ENCODE measurements around the gene TMEM44.

TMEM44 gene

DNA sequence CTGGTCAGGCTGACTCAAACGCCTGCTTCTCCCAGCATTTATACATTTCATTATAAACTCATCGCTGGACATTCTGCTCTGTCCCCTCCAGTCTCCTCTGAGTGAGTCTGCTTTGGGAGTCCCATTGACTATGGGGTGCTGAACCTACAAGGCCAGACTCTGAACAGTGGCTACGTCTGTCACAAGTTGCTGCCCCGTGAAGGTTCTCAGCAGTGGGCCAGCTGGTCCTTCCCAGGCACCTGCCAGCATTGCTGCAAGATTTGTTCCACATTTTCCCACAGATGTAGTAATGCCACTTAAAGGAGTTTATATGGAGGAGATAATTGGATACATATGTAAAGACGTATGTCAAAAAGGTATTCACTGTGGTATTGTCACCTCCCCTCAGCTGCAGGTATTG, 73.7 kb downstream of the TMEM44 start:
- TF ChIP-seq, protein P1, sequence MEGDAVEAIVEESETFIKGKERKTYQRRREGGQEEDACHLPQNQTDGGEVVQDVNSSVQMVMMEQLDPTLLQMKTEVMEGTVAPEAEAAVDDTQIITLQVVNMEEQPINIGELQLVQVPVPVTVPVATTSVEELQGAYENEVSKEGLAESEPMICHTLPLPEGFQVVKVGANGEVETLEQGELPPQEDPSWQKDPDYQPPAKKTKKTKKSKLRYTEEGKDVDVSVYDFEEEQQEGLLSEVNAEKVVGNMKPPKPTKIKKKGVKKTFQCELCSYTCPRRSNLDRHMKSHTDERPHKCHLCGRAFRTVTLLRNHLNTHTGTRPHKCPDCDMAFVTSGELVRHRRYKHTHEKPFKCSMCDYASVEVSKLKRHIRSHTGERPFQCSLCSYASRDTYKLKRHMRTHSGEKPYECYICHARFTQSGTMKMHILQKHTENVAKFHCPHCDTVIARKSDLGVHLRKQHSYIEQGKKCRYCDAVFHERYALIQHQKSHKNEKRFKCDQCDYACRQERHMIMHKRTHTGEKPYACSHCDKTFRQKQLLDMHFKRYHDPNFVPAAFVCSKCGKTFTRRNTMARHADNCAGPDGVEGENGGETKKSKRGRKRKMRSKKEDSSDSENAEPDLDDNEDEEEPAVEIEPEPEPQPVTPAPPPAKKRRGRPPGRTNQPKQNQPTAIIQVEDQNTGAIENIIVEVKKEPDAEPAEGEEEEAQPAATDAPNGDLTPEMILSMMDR (IDR thresholded peaks at IDR 0.05; ENCODE audit: control extremely low read depth, extremely low read depth, low read depth, missing control alignments) = no peak
- POLR2A ChIA-PET = no interaction called here
- no peak for DNase-seq (ENCODE audit: extremely low spot score)
- CTCF ChIA-PET = interaction anchor here (0.9 kb wide), 1 partner anchor 15 kb away, joined by 3 read pairs; no protein-coding TSS in a partner anchor

DNA sequence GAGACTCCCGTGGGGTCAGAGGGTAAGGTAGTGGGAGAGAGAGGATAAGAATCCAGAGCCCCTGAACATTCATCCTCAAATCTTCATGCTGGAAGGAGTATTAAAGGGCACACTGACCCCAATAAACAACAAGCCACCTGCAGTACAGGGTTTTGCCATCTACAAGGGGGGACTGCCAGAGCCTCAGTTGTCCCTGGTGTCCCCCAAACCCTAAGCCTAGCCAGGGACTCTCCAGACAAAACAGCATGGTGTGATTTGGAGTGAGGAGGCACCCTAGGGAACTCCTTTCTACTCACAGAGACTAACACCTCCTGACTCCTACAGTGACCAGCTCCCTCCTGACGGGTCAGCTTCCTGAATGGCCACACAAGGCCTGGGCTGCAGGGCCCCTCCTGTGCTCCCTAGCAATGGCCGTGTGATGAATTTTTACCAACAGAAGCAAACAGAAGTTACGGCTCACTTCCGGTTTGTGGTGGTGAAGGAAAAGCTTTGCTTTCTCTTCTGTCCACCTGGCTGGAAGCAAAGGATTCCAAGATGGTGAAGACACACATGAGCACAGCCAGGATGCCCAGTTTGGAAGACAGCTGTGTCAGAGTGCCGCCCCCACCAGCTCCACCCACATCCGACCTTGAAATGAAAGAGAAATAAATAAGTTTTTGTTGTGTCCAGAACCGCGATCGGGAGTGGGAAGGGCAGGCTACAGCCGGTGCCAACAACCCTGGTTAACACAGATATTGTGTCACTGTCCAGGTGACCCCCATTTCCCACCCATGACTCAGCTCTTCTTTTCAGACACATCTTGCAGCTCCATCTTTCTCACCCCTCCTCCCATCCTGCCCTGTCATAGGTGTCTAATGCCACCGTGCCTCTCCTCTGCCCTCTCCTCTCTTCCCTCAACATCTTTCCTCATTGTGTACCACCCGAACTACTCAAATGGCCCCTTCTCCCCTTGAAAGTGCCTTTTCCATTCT, 76.8 kb downstream of the TMEM44 start:
- TF ChIP-seq, protein P1 (IDR thresholded peaks at IDR 0.05; ENCODE audit: control extremely low read depth, extremely low read depth, low read depth, missing control alignments) = no peak
- peak; percentile 40 for DNase-seq (ENCODE audit: extremely low spot score)
- POLR2A ChIA-PET = interaction anchor here (1.2 kb wide), 1 partner anchor 29 kb away, joined by 5 read pairs; no protein-coding TSS in a partner anchor
- CTCF ChIA-PET = interaction anchor here (0.7 to 1.2 kb wide), 3 partner anchors 11 to 38 kb away, joined by 3 to 6 read pairs (median 4); no protein-coding TSS in a partner anchor

DNA sequence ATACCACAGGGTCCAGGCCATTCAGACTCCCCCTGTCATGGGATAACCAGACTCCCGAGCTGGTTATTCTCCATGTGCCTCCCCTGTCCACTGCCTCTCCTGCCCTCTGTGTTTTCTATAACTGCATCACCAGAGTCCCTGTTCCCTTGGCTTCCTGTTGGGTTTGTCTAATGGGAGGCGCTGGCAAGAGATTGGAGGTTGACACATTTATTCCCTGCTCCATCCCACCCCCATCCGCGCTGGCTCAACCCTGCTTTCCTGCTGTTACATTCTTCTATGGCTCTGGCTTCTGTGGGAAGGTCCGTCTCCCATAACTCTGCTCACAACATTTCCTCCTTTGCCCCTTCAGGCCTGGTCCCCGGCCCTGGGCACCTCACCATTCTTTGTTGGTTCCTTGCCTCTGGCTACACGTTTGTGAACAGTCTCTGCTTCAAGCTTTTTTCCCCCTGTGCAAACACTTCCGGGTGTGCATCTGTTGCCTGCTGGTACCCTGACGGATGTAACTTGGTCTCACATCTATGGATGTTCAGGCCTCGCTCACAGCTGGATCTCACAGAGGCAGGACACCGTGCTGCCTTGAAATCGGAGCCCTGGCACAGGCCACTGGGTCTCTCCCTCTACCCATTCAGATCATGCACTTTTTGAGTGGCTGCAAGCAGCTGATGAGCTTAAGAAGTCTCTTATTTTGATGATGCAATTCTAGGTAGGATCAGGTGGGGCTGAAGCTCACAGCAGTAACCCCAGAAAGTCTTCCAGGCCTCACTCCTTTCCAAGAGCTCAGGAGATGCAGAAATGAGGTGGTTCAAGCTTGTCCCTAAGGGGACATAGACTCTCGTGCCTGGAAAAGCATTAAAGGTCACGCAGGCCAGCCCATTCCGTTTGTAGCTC, 77.8 kb downstream of the TMEM44 start:
- TF ChIP-seq, protein P1 (IDR thresholded peaks at IDR 0.05; ENCODE audit: control extremely low read depth, extremely low read depth, low read depth, missing control alignments) = no peak
- no peak for DNase-seq (ENCODE audit: extremely low spot score)
- ChIA-PET CTCF (interaction anchor here (0.7 to 1.2 kb wide), 3 partner anchors 12 to 39 kb away, joined by 3 to 6 read pairs (median 4); no protein-coding TSS in a partner anchor), POLR2A (interaction anchor here (1.2 kb wide), 1 partner anchor 30 kb away, joined by 5 read pairs; no protein-coding TSS in a partner anchor)

DNA sequence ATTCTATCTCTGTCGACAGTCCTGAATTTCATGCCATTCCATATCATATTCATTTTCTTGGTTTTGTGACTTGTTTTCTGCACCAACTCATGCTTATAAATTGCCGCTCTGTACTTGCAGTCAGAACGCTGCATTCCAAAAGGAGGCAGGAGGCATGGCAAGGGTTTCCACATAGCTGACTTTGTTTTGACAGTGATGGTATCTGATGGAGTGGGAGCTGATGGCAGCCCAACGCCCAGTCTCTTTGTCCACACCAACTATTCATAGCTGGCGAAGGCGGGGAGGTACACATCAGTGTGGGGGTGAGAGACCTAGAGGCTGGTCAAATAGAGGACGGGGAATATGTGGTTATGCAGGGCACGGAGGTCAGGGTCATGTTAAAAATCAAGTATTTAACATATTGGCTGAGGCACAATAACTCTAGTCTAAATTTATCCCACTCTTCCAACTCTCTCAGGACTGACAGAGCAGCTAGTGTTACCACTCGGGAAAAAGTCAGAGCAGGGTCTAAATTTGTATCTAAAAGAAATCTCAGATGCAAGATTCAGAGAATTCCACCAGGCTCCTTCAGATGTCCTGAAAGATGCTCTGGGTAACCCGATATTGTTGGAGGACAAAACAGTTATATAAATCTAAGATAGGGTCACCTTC, 78.6 kb downstream of the TMEM44 start:
- POLR2A ChIA-PET = no interaction called here
- CTCF ChIA-PET = interaction anchor here (1.0 kb wide), 1 partner anchor 8 kb away, joined by 3 read pairs; no protein-coding TSS in a partner anchor
- DNase-seq (ENCODE audit: extremely low spot score) = no peak
- TF ChIP-seq, protein P1 (IDR thresholded peaks at IDR 0.05; ENCODE audit: control extremely low read depth, extremely low read depth, low read depth, missing control alignments) = no peak

DNA sequence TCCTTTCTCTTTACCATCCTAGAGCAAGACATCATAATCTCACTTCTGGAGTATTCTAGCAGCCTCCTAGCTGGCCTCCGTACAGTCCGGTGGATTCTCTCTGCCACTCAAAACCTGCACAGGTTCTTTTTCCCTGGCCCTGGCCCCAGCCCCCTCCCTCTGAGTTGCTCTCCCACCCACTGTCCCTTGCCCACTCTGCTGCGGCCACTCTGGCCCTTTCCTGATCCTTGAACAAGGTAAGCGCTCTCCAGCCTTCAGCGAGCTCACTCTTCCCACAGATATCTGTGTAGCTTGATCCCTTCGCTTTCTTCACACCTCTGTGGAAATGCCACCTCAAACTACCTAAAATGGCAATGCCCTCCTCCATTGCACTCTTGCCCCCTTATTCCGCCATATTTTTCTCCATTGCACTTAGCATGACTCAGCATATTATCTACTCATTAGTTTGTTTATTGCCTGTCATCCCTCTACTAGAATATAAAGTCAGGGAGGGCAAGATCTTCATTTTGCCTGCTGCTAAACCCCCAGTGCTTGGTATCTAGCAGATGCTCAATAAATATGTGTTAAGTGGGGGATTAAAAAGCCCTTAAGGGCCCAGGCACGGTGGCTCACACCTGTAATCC, 80.8 kb downstream of the TMEM44 start:
- CTCF ChIA-PET = interaction anchor here (1.0 to 1.3 kb wide), 2 partner anchors 19 to 80 kb away, joined by 3 read pairs; no protein-coding TSS in a partner anchor
- POLR2A ChIA-PET = no interaction called here
- DNase-seq (ENCODE audit: extremely low spot score) = no peak
- TF ChIP-seq, protein P1 (IDR thresholded peaks at IDR 0.05; ENCODE audit: control extremely low read depth, extremely low read depth, low read depth, missing control alignments) = no peak

Measured in GM10248 (cell line).